Stimulated activated CD8-positive, alpha-beta memory T cell treated with anti-CD3 and anti-CD28 coated beads, Interleukin-4, amount 100 ng/mL, for 48 hours (primary cell): ENCODE data around the gene NDUFAF8.

ENCODE experiments used
- DNase-seq: peaks from one replicate; pipeline ENCODE4 v3.0.0-alpha.2; 2020

The NDUFAF8 gene, protein sequence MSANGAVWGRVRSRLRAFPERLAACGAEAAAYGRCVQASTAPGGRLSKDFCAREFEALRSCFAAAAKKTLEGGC

DNA sequence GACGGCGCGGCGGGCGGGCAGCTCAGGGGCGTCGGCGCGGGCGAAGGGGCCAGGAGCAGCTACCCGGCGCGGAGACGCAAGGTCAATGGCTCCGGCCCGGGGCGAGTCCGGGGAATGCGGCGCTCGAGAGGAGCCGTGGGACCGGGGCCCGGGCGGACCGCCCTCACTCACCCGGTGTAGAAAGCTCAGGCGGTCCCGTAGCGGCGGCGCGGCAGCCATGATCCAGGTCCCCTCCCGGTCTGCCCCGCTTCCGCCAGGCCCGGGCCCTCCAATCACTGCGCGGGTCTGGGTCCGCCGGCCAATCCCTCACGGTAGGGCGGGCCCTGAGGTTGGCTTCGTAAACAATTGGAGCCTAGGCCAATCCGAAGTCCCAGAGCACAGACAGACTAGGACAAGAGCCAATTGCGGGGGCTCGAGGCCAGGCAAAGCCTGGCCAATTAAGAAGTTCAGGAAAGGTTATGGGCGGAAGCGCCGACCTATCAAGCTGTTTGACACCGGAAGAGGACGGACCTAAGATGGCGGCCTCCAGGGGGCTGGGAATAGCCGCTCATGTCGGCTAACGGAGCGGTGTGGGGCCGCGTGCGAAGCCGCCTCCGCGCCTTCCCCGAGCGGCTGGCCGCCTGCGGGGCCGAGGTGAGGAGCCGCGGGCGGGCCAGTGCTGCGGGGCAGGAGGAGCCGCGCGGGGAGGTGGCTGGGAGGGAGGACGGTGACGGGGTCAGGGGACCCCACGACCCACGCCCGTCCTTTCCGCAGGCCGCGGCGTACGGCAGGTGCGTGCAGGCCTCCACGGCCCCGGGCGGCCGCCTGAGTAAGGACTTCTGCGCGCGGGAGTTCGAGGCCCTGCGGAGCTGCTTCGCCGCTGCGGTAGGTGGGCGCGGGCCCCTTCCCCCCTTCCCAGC lies at the start of gene NDUFAF8, which contains the start of gene TEPSIN:
Gene NDUFAF8, plus strand, starts transcription at position 504 of the 899 bp plus-strand sequence. Its CDS starts 46 bp downstream, at position 550.
Gene TEPSIN, minus strand, starts transcription at position 241 of the 899 bp plus-strand sequence. Its CDS starts 22 bp downstream, at position 219.
- peak; percentile 93 for DNase-seq

DNA sequence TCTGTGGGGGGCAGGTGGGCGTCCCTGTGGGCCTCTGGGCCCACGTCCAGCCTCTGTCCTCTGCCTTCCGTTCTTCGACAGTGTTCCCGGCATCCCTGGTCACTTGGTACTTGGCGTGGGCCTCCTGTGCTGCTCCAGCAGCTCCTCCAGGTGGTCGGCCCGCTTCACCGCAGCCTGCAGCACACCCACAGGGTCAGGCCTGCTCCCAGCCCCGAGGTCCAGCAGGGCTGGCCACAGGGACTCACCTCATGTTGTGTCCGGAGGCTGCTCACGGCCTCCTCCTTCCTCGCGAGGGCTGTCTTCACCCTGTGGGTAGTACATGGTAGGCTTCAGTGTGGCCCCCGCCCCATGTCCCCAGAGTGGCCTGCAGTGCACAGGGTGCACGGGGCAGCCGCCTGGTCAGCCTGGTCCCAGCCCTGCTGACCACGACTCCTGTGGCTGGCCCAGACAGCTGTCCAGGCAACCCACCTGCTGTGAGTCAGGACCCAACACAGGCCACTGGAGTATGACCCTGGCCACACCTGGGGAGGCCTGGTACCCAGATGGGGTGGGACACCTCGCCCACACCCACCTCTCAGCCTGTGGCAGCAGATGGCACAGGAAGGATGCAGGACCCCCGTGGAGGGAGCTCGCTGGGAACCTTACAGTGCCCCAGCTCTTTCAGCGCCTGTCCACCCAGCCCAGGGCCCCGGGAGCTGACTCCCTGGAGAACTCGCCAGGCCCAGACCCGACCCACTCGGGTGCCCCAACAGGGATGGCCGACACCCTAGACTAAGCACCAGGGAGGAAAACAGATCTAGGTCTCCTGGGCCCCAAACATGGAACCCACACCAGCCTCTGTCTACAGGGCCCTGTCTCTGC lies 49.2 kb upstream of the NDUFAF8 start:
- no peak for DNase-seq

DNA sequence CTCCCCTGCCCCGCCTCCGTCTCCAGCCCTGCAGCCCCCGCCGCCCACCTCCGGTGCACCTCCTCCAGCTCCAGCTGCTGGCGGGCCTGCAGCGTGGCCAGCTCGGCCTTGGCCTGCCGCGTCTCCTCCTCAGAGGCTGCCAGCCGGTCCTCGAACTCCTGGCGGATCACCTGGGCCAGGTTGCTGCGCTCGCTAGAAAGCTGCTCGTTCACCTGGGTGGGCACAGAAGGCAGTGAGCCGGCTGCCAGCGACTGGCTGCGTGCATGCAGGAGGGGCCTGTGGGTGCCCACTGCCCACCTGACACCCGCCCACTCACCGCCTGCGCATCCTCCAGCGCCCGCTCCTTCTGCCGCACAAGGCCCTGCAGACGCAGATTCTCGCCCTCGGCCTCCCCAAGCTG lies 48.5 kb upstream of the NDUFAF8 start:
- no peak for DNase-seq

DNA sequence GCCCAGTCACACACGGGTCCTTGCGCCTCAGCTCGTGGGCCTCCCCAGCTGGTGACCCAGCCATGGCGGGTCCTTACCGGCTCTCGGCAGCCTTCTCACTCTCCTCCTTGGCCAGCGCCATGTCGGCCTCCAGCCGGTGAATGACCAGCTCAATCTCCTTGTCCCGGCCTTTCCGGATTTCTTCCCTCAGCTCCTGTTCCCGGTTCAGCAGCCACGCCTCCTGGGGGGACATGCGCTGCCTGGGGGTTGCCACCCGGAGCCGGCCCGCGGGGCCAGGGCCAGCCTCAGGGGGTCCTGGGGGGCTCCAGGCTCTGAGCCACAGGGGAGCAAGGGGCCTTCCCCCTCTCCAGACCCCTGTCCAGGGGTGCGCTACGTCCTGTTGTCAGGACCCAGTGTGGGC lies 48.0 kb upstream of the NDUFAF8 start:
- no peak for DNase-seq

DNA sequence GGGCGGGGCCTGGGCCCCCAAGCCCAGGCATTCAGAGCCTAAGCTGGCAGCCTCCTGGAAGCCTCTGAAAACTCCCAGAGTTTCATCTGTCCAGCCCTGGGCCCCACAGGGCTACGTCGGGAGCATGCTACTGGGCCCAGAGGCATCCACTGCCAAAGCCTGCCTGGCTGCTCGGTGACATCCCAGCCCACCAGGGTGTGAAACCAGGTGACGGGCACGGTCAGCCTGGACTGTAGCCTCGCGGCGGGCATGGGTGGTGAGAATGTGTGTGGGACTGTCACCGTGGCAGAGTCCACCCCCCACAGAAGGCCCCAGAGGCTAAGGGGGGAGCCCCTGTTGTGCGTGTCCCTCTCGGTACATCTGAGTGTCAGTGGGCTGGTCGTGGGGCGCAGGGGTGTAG lies 47.5 kb upstream of the NDUFAF8 start:
- no peak for DNase-seq

DNA sequence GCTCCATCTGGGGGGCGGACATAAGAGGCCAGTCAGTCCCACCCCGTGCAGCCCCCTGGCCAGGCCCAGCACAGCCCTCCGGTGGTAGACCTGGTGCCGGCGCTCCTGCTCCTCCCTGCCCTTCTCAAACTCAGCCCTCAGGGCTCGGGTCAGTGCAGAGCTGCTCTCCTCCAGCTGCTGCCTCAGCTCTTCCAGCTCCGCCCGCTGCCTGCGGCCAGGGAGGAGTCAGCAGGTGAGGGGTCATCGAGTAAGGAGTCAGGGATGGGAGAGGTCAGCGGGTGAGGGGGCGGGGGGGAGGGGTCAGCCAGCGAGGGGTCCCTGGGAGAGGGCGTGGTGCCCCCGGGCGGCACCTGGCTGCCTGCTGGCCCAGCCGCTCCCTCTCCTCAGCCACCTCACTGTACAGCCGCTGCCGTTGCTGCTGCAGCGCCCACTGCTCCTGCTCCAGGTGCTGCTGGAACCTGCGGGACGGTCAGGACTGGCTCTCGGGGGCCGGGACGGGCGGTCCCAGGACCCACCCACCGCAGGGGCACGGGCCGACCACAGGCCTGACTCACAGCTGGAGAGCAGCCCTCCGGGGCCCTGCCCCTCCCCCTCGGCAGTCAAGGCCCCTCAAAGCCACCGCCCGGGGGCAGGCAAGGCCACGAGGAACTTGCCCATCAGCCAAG lies 46.6 kb upstream of the NDUFAF8 start:
- DNase-seq, result no peak

DNA sequence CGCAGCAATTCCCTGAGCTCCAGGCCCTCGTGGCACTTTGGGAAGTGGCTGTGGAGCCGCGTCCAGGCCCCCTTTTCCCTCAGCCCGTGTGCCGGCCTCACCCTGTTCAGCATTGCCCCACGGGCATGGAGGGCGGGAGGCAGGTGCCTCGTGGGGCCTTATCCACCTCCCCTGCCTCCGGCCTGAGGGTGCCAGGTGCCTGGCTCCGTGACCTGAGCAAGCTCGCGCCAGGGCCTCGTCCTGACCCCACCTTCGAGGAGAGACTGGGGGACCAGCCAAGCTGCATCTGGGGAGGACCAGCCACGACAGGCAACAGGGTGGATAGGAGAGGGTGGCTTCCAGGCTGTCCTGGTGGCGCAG lies 46.1 kb upstream of the NDUFAF8 start:
- no peak for DNase-seq

DNA sequence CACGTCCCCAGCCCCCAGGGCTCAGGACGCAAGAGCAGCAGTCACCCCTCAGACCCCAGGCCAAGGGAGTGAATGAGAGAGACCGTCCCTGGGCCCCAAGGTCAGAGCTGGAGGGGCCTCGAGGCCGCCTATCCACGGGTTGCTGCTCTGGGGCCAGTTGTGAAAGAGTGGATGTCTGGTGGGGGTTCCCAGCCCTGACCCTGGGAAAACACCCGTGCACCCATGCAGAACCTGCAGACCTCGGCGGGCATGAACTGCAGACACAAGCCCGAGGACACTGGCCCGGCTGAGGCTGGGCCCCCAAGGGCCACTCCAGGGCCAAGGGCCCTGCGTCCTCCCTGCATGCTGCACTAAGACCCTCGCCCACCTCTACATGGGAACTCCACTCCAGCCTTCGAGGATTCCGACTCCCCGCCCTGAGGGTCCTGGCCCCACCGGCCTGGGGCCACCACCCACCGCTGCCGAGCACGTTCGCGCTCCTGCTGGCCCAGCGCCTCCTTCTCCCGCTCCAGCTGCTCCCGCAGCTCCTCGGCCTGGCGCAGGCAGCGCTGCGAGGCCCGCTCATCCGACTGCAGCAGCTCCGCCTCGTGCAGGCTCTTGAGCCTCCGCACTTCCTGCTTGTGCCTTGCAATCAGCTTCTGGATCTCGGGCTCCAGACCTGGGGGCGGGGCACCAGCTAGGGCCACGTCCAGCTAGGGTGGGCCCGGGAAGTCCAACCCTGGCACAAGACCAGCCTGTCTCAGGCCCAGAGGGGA lies 45.5 kb upstream of the NDUFAF8 start:
- DNase-seq, result no peak

DNA sequence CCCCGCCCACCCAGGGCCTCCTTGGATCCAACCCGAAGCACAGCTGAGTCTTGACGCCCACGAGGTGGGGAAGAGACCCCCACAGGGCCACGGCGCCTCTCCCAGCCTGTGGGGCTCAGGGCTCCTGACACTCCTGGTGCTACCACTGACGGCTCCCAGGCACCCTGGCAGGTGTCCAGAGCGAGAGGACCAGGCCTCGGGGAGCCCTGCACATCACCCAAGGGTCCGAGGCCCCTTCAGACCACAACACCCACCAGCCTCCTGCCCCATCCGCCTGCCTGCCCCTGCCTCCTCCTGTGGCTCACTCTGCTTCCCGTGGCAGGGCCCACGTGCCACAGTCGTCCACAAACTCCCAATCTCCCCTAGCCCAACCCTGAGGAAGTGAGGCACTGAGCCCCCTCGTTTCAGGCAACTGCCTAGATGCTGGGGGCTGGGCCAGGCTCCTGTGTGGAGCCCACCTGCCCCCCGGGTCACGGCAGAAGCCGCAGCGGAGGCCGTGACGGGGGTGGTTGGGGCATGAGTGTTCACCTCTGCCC lies 44.8 kb upstream of the NDUFAF8 start:
- no peak for DNase-seq

DNA sequence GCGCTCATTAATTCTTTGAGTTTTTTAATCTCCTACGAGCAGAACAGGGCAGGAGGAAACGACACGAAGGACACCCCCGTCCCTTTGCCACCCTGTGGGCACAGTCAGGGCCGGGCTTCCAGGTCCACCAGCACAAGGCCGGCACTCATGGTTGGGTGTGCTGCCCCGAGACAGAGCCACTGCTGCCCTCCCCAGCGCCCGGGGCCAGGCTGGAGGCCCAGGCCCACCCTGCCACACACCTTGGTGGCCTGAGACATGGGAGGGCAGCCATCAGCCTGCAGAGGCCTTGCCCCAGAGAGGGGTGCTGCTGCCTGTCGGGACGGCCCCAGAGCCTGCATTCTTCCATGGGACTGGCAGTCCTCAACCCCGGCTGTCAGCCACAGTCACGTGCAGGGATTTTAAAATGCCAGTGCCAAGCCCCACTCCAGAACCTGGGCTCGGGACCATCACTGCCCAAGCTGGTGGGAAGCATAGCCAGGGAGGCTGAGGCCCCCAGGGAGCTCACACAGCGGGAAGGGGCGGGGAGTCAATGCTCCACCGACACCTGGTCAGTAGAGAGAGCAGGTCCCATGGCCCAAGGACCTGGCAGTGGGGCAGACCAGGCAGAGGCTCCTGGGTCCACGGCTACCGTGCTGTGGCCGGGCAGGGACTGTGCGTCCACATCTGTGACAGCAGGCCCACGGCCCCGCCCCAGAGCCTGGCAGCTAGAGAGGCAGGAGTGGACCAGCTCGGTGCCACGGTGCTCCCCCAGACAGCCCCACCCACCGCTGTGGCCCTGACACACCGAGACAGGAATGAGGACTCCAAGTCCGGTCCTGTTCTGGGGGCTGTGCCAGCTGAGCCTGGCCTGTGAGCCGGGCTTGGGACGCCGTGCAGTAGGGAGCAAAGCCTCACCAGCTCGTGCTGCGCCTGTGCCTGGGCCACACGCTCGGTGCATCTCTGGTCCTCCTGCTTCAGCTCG lies 43.9 kb upstream of the NDUFAF8 start:
- no peak for DNase-seq

DNA sequence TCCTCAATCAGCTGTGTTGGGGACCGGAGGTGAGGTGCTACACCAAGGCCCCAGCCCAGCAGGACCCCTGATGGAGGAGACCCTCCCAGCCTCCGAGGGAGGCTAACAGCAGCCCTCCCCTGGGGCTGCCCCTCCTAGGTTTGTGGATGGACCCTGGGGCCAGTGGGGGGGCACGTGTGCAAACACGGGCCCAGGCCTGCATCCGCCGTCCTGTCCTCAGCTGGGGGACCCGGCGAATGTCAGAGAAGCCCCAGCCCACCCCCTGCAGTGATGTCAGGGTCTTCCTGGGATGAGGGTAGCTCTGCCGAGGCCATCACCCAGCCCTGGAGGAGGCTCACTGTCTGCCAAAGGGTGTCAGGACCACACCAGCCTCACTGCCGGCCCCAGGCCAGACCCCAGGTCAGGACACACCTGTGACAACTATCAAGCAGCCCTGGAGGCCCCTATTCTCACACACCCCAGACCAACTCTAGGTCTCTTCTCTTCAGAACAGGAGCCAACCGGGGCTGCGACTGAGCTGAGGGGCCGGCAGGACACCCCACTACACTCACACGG lies 43.1 kb upstream of the NDUFAF8 start:
- no peak for DNase-seq

DNA sequence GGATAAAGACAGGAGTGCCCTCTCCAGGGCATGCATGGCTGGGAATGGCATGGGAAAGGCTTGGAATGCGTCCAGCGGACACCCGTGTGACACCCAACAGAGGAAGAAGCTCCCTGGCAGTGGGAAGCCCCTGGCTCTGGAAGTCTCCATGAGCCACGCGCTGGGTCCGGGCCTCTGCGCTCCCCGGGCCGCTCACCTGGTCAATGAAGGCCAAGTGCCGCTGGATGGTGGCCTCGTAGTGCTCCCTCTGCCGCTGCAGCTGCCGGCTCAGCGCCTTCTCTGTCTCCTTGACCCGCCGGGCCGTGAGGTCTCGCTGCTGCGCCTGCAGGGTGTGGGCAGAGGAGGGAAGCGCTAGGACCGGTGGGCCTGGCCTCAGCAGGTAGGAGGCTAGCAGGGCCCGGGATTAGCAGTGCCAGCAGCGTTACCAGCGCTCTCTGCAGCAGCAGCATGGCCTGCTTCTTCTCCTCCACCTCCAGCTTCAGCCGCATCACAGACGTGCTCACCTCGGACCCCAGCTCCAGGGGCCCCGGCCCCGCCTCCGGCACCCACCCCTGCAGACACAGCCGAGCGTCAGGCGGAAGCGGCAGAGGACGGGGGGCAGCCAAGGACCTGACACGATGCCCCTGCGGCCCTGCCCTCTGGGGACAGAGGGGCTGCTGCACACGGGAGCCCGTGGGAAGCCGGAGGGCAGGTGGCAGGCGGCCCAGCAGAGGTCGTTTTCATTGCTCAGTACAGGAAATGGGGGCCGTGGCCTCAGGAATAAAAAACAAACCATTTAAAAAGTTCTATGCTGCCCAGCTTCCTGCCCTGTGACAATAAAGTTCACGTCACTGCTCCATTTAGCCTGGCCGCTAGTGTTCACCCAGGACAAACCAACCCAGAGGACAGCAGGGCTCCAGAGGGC lies 42.4 kb upstream of the NDUFAF8 start:
- DNase-seq, result no peak

DNA sequence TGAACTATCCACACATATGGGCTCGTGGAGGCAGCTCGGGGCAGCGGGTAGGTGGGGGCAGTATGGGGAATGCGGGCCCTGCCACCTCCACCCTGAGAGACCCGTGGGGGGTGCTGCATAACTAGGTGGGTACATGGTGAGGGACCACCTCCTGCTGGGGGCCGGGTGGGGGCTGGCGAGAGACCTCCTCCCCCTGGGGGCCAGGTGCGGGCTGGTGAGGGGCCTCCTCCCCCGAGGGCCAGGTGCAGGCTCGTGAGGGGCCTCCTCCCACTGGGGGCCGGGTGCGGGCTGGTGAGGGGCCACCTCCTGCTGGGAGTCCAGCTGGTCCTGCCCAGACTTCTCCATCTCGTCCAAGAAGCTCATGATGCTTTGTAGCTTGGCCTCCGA lies 41.7 kb upstream of the NDUFAF8 start:
- DNase-seq, result no peak

DNA sequence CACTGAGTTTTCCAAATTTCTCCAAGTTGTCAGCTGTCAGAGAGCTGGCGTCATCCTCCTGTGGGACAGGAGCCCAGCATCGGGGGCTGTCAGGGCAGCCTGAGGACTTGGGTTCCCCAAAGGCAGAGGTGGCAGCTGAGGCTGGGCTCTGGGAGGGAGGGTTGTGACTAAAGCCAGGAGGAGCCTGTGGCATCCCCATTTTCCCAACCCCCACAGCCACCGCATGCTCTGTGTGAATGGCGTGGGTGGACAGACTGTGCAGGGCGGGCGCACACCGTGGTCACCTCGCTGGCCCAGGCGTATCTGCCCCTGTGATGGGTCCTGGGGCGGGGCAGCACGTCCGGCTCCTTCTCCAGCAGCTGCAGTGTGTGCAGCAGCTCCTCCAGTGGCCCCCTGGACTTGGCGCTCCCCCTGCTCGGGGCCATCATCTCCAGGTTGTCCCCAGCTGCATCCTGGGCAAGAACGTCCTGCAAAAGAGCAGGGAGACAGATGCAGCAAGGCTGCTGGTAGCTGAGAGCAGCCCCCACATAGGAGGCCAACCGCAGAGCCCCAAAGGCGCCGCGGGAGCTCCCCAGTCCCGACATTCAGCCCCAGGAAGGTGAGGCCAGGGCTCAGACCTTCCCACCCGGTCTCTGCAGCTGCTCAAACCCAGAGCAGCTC lies 41.2 kb upstream of the NDUFAF8 start:
- DNase-seq, result no peak

DNA sequence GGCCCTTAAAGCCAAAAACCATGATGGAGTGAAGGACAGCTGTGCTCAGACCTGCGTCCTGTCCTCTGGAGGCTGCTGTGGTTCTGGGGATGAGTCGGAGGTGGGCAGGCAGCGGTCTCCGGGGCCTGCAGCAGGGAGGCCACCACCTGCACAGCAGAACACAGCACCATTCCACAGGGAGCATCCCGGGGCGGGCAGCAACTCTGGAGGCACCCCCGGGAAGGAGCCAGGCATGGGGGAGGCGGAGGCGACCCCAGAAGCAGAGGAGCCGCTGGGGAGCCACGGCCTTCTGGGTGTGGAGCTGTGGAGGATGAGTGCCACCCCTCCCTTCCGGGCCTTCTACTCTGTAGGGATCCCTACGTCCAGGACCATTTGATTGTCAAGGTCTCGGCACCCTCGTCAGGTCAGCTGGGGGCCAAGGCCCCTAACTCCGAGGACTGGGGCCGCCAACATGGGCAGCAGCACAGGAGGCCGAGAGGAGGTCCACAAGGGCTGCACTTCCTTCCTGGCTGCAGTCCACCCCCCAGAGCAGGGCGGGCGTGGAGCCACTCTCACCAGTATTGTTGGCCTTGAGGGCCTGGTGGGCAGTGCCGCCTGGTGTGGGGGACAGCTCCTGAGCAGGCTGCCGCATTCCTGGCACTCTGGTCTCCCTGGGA lies 40.2 kb upstream of the NDUFAF8 start:
- no peak for DNase-seq

DNA sequence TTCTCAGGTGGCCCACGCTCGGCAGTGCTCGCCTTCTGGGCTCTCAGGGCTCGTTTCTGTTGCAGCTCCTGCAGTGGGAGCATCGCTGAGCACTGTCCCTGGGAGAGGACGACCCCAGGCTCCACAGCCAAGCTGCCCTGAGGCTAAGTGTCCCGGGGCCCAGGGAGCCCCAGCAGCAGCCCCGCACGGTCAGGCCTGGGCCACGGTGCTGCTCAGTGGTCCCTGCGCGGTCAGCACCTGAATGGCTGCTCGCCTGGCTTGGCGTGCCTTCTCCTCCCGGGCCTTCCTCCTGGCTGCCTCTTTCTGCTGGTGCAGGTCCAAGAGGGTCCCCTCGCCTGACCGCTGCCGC lies 39.7 kb upstream of the NDUFAF8 start:
- no peak for DNase-seq

DNA sequence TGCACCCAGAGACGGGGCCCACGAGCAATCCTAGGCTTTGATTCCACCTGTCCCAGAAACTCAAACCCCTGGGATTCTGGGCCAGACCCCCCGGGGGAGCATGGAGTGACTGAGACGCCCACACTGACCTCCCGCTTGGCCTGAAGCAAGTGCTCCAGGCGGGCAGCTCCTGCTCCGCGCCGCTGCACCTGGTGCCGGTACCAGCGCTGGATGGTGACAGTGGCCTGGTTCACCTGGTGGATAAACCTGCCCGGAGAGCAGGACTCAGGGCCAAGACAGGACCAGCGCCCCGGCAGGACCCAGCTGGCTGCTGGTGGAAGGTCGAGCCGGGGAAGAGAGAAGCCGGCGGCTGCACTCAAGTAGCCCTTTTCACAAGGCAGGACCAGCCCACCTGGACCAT lies 38.9 kb upstream of the NDUFAF8 start:
- DNase-seq, result no peak
